HL-60/S4 treated with retinoic acid at 250 ng/mL for 4 days and 3 days (cell line): ENCODE measurements around the gene LPP.

ENCODE experiments used
- in situ Hi-C: fragments of 300-500 bp; cut with MboI; formaldehyde crosslinking; loops from 2 replicates; pipeline ENCODE4 v1.7.0; 2022; ENCODE audit warnings: low sequenced_read_pairs

Gene LPP

GRCh38 chr3:188323067-188323842, 169.3 kb downstream of the LPP start:
- in situ Hi-C loops, result no loop called here

DNA sequence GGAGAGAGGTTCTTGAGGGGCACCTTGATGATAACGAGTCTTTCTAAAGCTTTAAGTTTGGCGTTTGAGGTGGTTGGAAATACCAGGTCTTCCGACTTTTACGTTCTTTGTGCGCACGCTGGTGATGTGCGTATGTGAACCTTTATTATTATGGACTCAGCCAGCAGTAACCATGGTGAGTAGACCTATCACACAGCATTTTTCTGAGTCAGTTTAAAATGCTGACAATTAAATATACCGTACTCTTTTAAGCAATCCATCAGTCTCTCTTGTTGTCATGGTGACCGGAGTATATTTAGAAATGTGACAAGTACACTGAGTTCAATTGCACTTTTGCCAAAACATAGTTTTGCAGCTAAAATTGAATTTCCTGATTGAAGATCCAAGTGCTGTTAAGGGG, 172.2 kb downstream of the LPP start:
- in situ Hi-C loops, result no loop called here

DNA sequence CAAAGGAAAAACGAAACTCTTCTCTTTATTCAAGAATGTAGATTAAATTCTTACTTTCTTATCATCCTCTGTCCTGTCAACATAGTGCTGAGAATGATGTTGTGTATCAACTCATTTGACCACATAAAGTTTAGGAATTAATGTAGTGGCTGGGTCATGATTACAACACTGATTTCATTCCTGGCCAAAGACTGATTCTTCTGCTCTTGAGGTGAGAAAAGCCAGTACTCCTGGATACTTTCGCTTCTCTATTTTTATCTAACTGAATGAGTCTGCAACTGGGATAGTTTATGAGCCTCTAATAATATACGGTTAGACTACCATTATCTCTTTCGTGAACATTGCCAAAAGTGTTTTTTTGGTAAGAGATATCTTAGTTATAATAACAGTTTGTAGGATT, 173.0 kb downstream of the LPP start:
- in situ Hi-C loops, result no loop called here

DNA sequence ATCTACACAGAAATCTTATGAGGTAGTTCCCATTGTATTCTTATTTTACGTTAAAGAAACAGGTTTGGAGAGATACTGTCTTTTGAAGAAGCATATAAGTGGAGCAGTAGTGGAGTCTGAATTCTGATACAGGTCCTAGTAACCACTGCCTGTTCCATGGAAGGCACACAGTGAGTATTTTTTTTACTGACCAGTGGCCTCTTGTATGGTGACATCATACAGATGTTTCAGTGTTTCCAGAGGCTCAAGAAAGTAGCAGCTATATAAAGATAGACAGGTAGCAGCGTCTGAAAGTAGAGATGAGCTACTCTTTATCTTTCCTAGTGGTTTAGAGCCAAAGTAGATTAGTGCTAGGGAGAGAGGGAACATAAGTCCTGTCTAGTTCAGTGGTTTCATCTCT, 173.5 kb downstream of the LPP start:
- in situ Hi-C loops, result no loop called here

GRCh38 chr3:188330138-188330537, 176.2 kb downstream of the LPP start:
- in situ Hi-C loops, result no loop called here

DNA sequence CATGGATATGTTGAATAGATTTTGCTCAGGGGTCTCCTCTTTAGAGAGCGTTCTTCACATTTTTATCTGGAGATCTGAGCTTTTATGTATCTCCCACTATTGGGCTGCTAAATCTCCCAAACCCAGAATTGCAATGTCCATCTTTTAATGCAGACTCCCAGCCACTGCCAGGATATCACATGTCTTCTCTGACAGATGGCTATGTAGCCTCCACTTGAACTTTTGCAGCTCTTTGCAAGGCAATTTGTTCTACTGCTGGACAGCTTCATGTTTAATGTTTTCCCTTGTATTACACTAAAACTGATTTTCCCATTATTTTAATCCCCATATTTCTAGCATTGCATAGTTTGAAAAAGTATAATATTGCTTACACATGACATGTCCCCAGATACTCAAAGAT, 177.2 kb downstream of the LPP start:
- in situ Hi-C loops, result no loop called here

DNA sequence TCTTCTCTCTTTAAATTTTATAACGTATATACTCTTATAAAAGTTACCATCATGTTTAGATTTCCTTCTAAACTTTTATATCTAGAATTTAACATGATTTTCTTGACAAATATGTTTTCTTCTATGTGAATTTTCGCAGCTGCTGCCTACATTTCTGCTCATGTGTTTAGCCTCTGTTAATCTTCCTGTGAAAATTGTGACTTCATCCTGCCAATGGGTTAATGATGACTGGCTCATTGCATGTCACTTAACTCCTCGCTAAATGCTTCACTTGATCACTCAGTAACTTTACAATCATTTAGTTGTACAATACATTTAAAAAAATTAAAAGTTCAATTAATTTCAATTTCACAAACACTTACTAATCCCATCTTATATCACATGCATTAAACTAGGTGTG, 178.1 kb downstream of the LPP start:
- in situ Hi-C loops, result no loop called here

DNA sequence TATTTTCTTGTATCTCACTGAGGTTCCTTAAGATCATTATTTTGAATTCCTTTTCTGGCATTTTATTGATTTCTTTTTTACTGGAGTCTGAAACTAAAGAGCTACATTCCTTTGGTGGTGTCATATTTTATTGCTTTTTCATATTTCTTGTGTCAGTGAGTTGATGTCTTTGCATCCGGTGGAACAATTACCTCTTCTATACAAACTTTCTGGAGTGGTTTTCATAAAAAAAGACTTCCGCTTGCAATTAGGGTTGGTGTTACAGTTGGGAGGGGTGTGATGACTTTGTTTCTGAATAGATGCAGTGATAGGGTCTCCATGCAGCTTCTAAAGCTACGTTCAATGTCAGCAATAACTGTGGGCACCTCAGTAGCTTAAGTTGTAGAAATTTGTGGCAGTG, 181.7 kb downstream of the LPP start:
- in situ Hi-C loops, result no loop called here

GRCh38 chr3:188336178-188336577, 182.2 kb downstream of the LPP start:
- in situ Hi-C loops, result no loop called here

DNA sequence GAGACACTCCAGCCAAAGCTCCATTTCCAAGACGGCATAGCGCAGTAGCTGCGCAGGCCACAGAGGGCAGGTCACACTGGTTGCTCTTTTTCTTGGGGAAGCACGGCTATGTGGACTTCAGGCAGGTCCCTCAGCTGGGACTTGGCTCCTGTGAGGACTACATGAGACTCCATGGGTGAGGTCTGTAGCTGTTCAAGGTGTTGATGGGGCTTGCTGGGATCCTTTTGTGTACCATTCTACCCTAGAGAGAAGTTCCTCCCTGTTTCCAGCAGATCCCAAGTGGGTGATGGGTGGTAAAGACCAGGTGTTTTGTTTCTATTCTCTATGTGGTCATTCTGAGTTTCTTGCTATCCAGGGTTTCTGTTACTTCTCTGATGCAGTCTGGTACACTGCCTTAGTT, 183.3 kb downstream of the LPP start:
- in situ Hi-C loops, result no loop called here

GRCh38 chr3:188338086-188338485, 184.1 kb downstream of the LPP start:
- in situ Hi-C loops, result no loop called here

- in situ Hi-C loops, result no loop called here
Observed at GRCh38 chr3:188339410-188340295, 185.7 kb downstream of the LPP start.

- in situ Hi-C loops, result no loop called here
Observed at GRCh38 chr3:188341501-188341900, 187.5 kb downstream of the LPP start.

DNA sequence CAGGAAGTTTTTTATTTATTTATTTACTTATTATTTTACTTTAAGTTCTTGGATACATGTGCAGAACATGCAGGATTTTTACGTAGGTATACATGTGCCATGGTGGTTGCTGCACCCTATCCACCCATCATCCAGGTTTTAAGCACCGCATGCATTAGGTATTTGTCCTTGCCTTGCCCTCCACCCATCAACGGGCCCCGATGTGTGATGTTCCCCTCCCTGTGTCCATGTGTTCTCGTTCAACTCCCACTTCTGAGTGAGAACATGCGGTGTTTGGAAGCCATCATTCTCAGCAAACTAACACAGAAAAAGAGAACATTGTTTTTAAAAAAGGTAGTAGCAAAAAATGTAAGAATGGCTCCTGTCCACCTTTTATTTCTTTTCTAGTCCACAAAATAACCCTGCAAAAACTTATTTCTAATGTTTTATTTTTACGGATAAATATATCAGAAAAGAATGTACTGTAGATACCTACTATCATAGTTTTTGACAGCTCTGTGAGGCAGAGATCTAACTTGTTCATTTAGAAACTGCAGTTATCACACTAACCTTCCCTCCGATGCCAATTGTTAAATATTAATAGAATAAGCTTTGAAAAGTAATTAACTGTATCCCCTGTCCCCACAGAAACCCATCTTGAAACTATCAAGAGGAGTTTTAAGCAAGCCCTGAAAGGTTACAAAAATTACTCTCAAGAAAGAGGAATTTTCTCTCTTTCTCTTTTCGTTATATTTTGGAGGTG, 189.2 kb downstream of the LPP start:
- in situ Hi-C loops, result no loop called here

GRCh38 chr3:188343894-188344293, 189.9 kb downstream of the LPP start:
- in situ Hi-C loops, result no loop called here

DNA sequence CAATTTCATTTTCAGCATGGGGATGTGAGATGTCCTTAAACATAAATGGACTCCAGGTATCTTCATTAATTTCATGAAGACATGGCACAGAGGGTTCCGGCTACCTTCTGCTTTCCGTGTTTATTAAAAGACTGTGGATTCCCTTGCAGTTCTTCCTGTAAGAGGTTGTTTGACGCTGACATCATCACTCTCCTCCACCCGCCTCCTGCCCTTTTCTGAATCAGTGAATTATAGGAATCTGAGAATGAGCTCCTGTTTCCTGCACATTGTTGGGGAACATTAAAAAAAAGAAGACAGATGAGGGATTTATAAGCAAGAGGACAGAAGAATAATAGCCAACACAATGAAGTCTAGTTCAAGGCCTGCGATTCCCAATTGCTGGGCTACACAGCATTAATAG, 191.3 kb downstream of the LPP start:
- in situ Hi-C loops, result no loop called here

- in situ Hi-C loops, result no loop called here
Observed at GRCh38 chr3:188348435-188349244, 194.7 kb downstream of the LPP start.

GRCh38 chr3:188349351-188349901, 195.5 kb downstream of the LPP start:
- in situ Hi-C loops, result no loop called here

- in situ Hi-C loops, result no loop called here
Observed at GRCh38 chr3:188349933-188350332, 196.0 kb downstream of the LPP start.

GRCh38 chr3:188350961-188351360, 197.0 kb downstream of the LPP start:
- in situ Hi-C loops, result no loop called here
